HG03175 (cell line): ENCODE measurements around the gene ZNF502.
"Not testable (repeated sequence)": the region's sequence is repeated elsewhere in the genome, so short reads cannot be mapped to it uniquely, and the experiment has no call there.

ENCODE experiments used
- ATAC-seq: cut with Tn5 transposase; IDR thresholded peaks from one replicate; pipeline ENCODE4 v1.9.1; 2021; ENCODE audit warnings: mild to moderate bottlenecking, moderate library complexity; ENCODE audit not compliant: unreplicated experiment

ZNF502 gene

GRCh38 chr3:44712455-44713075, at the start of gene ZNF502:
Gene ZNF502 (plus strand): TSS chr3:44712660. CDS start chr3:44720262, 7,602 bp downstream.
- ATAC-seq, result no peak

GRCh38 chr3:44665173-44665572, 47.3 kb upstream of the ZNF502 start:
- ATAC-seq, result no peak

GRCh38 chr3:44666346-44666745, 46.1 kb upstream of the ZNF502 start:
- ATAC-seq, result no peak

- ATAC-seq, result no peak
These were observed 42.7 kb upstream of the ZNF502 start for GRCh38 chr3:44669760-44670159.

GRCh38 chr3:44673466-44673865, 39.0 kb upstream of the ZNF502 start:
- ATAC-seq, result not testable (repeated sequence)

GRCh38 chr3:44674211-44674610, 38.2 kb upstream of the ZNF502 start:
- ATAC-seq, result no peak

- no peak for ATAC-seq
These were observed 33.9 kb upstream of the ZNF502 start for GRCh38 chr3:44678480-44679116.

GRCh38 chr3:44680921-44681455, 31.5 kb upstream of the ZNF502 start:
- ATAC-seq, result no peak

- ATAC-seq, result no peak
These were observed 30.1 kb upstream of the ZNF502 start for GRCh38 chr3:44682182-44682896.

GRCh38 chr3:44685128-44685800, 27.2 kb upstream of the ZNF502 start:
- ATAC-seq, result no peak

GRCh38 chr3:44687898-44688297, 24.6 kb upstream of the ZNF502 start:
- ATAC-seq, result no peak

- ATAC-seq, result no peak
These were observed 9.0 kb downstream of the ZNF502 start for GRCh38 chr3:44721231-44722102.

GRCh38 chr3:44722103-44722401, 9.6 kb downstream of the ZNF502 start:
- no peak for ATAC-seq

GRCh38 chr3:44729384-44729910, 17.0 kb downstream of the ZNF502 start, which contains the start of gene ZNF501:
Gene ZNF501 (plus strand): TSS chr3:44729635. CDS start chr3:44734422, 4,787 bp downstream.
- ATAC-seq, result peak; percentile 80

GRCh38 chr3:44734646-44735168, 22.2 kb downstream of the ZNF502 start:
- no peak for ATAC-seq

- no peak for ATAC-seq
These were observed 48.6 kb downstream of the ZNF502 start for GRCh38 chr3:44761101-44761423.

GRCh38 chr3:44761424-44762169, 49.1 kb downstream of the ZNF502 start, which contains the start of the genes KIAA1143 and KIF15:
Gene KIAA1143 (minus strand): TSS chr3:44761619. CDS start chr3:44761602, 17 bp downstream.
Gene KIF15 (plus strand): TSS chr3:44761794. CDS start chr3:44761866, 72 bp downstream.
- peak; percentile 85 for ATAC-seq

- peak; percentile 3 for ATAC-seq
These were observed 49.8 kb downstream of the ZNF502 start for GRCh38 chr3:44762170-44762677.

GRCh38 chr3:44762690-44763089, 50.2 kb downstream of the ZNF502 start:
- no peak for ATAC-seq
